DMS 273 treated with DMSO at 0.1 percent for 48 hours (cell line): Measurements from ENCODE around the gene CDCA4.

Experiments used
- DNase-seq: peaks from one replicate; lab custom pipeline; 2025; lab: John Stamatoyannopoulos, UW

The CDCA4 gene

DNA sequence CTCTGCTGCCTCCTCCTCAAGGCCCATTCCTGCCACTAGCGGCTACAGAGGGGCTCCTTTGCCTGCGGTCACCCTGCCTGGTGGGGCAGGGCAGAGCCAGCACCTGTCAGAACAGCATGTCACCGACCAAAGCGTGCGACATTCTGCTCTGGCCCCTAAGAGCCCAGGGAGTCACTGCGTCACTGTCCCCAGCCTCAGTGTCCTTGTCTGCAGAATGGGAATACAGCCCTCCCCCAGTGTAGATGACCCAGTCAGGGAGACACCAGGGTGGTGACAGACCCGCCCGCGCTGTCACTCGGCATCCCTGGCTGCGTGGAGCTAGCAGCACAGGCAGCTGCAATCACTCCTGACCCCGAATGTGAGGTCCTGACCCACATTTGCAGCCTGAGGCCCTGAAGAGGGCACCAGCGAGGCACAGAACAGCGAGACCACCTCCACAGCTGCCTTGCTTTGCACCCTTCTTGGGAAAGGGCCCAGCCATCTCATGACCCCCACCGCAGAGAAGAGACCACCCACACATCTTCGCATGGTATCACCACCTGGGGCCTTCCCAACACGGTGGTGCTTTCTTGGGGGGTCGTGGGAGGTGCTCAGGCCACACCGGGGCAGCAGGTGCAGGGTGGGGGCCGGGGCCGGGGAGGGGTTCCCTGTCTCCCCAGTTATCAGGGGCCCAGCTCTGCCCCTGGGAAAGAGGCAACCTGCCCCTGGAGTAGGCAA, 45.2 kb downstream of the CDCA4 start:
- no peak for DNase-seq

DNA sequence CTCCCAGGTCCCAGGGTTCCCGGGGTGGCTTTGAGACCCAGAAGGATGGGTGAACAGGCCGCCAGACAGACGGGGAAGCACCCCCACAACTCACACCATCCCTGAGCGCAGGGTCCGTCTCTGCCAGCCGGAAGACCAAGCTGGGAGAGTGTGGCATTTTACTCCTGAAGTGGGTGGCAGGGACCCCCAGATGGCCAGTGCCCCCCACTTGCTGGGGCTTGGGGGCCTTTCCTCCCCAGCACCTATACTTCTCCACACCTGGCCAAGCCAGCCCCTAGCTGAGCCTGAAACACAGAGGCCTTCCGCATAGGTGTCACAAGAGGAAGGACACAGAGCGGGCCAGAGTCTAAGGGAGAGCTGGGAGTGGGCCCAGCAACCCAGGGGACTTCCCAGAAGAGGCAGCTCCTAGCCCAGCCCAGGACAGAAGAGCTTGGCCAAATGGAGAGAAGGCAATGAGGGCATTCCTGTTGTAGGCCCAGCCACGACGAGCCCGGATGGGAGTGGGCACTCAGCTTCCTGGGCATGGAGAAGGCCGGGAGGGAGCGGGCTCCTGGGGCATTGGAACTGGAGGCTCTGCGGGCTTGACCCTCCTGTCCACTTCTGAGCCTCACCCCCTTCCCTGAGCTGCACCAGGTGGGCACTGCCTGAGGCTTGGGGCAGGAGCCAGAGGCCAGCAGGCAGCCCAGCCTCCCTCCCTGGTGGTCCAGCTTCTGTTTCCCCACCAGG, 46.1 kb downstream of the CDCA4 start:
- no peak for DNase-seq

DNA sequence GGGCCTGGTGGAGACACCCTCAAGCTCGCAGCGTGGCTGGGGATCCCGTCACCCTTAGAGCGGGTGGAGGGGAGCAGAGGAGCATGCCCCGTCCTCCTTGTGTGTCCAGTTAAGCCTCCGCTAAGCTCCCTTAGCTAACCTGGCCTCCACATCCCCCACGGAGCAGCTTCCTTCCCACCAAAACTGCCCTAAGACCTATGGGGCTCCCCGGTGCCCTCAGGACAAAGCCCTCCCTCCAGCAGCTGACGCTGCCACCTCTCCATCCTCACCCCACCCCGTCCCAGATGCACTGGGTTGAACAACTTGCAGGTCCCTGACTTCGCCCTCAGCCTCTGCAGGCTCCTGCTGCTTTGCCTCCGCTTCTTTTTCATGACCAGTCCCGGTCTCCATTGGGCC, 46.7 kb downstream of the CDCA4 start:
- DNase-seq: no peak

DNA sequence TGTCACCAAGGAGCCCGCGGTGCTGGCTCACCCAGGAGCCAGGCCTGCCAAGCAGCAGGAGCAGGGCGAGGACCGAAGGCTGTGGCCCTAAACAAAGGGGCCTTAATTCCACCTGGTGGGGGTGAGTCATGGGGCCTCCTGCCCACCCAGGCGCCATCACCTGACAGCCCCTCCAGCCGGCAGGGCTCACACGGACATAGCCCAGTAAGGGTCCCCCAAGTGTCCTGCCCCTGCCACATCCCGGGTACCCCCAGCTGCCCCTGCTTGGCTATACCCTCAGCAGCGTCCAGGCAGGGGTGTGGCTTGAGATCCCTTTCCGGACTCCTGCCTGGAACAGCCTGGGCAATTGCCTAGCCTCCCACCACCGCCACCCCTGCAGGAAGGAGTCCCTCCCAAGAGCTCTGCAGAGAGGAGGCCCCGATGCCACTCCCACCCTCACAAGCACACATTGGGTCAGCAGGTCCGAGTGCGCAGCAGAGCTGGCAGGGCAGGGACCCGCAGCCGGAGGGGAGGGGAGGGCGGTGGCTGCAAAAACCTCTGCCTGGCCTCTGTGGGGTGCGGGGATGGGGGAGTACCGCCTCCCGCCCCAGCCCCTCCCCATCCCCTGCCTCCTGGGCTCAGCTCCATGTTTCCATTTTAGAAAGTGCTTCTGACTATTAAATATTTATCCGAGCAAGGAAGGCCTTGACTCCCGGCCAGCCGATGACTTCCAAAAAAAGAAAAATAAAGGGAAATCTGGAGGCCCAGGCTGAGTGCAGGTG, 47.3 kb downstream of the CDCA4 start:
- no peak for DNase-seq

DNA sequence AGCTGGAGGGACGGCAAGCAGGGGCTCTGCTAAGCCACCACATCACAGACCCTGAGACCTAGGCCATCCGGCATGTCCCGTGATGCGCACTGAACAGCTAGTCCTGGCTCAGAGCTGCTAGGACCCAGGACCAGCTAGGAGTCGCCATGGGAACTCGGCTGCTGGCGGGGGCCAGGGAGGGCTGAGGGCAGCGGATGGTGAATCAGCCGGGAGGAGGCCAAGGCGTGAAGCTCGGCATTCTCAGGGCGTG, 47.8 kb downstream of the CDCA4 start:
- no peak for DNase-seq

DNA sequence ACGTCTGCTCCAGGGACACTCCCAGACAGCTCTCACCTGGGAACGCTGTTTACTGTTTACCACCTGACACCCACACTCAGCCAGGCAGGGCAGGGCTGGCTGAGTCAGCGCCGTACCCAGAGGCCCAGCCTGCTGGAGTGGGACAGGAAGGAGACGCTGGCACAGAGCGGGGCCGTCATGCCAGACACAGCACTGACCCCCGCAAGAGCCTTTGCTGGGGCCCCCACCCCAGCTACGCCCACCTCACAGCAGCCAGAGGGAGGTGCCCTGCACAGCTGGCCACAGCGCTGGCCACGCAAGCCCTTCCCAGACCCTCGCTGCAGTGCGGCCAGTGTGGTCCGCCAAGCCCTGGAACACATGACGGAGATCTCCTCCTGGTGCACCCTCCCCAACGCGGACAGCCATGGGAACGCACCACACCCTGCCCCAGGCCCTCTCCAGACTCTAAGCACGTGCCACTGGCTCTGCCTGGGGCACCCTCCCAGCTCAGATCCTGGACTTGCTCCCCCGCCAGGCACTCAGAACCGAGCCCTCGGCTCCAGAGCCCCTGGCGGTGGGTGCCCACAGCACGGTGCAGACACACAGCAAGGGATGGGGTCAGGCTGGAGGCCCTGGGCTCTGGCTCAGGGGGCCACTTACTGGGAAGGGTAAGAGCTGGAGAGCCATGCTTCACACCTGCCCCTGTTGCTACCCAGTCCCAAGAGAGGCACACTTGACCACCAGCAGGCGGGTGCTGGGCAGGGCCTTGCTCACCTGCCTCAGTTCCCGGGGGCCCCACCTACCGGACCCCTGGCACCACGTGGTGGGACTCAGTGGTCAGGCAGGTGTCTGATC, 48.4 kb downstream of the CDCA4 start:
- DNase-seq: no peak

DNA sequence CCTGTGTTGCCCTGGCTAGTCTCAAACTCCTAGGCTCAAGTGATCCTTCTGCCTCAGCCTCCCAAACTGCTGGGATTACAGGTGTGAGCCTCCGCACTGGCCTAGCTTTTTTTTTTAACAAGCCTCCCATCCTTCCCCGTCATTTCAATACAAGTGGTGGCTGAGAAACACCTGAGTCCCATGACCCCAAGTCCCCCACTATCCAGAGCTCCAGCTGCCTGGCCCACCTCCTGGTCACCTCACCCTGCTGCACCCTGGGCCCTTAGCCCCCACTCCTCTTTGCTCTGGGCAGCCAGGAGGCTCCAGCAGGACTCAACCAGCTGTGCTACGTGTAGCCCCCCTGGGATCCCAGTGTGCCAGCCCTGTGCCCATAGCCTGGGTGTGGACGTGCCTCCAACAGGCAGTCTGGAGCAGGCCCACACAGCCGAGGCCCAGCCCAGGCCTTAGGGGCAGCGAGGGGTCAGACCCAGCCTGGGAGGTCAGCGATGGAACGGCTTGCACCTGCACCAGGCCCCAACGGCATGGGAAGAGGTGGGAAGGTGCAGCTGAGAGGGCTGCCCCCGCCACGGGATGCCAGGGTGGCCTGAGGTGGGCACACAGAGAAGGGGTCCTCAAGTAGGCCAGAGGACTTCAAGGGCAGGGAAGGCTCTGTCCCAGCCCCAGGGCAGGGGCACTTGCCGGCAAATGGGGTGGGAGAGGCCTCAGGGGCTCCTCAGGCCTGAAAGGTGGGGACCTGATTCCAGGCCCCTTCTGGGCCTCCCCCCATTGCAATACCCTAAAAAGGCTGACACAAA, 49.2 kb downstream of the CDCA4 start:
- DNase-seq: no peak

DNA sequence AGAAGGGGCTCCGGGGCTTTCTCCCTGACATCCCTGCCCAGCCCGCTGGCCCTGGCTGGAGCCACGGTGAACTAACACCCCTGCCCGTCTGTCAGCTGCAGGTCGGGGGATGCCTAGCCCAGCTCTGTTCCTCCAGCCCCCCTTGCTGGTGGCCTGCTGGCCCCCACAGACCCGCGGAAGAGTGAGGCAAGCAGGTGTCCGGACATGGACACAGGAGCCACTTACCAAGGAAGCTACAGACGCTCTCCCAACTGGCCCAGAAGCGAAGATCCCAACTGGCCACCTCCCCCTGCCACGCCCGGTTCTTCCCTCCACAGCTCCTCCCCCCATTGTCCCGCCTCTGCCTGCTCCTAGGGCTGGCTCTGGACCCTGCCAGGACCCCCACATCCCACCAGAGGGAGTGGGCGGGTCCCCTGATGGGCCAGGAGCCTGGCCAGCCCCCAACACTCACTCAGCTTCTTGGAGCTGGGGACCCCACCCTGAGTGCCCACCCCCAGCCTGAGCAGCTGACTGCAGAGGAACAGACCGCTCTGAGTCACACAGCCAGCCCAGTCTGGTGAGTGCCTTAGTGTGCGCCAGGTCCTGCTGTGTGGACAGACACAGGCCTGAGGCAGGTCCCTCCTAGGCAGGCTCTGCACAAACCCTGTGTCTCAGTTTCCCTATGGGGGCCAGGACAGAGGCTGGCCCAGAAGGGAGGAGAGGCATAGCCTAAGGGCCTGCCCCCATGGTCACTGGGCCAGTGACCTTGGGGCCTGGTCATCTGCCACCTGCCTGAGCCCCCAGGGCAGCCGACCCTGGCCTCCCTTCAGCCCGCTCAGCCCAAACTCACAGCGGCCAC, 50.4 kb downstream of the CDCA4 start:
- no peak for DNase-seq

DNA sequence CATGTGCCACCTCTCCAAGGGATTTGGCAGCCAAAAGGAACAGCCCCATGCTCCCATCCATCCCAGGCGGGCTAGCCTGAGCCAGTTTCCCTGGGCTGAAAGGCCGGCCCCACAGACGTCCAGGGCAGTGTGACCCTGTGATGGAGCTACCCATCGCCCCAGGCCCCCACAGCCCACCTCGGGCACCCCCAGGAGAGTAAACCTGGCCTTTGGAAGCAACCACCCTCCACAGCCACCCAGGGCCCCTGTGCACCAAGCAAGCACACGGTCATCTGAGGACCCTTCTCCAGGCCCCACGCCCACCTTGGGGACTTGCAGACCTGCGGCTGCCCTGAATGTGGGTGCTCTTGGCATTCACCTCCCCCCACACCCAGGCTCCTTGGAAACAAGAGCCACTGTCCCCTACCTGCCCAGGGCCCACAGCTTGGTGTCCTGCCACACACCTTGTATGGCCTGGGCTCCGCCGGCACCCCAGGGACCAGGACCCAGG, 51.1 kb downstream of the CDCA4 start:
- DNase-seq: no peak

DNA sequence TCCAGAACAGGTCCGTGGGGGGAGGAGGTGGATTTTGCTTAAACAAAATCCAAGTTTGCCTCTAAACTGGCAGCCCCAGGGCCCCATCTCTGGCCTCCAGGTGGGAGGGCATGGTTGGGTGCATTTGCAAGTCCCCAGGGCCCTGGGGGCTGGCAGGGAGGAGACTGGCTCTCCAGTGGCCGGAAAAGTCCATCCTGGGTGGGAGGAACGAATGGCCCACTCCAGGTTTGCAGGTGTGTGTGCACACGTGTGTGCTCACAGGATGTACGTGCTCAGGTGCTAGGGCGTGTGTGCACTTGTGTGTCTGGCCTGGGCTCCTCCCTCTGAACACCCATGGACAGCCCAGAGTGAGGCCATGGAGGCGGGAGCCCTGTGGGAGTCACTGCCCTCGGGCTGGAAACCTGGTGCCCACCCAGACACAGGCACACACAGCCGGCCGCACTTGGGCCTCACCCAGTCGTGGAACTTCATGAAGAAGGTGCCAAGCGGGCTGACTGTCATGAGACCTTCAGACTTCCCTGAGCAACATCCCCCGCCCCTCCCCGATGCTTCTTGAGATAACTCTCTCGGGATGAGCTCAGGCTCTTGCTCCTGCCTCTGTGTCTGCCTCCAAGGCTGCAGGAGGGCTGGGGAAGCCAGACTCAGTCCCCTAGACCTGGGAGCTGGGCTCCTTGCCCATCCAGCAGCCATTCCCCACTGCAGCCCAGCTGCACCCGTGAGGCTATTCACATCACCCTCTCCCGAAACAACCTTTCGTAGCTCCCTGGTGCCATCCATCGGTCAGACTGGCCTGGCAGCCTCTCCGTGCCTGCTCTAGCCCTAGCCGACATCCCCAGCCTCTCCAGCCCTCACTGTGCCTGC, 52.1 kb downstream of the CDCA4 start:
- no peak for DNase-seq

DNA sequence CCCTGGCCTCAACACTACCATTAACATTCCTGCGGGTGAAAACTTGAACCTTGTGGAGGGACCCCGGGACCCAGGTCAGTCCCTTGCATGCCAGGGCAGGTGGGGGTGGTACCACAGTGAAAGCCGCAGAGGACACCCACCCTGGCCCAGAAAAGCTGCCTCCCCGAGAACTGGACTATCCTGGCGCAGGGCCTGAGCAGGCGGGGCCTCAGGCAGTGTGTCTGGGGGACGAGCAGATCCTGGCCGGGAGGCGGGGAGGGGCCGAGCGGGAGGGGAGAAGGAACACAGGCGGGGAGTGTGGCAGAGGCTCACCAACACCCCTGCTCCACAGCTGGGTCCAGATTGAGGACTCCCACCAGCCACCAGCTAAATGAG, 52.7 kb downstream of the CDCA4 start:
- no peak for DNase-seq

DNA sequence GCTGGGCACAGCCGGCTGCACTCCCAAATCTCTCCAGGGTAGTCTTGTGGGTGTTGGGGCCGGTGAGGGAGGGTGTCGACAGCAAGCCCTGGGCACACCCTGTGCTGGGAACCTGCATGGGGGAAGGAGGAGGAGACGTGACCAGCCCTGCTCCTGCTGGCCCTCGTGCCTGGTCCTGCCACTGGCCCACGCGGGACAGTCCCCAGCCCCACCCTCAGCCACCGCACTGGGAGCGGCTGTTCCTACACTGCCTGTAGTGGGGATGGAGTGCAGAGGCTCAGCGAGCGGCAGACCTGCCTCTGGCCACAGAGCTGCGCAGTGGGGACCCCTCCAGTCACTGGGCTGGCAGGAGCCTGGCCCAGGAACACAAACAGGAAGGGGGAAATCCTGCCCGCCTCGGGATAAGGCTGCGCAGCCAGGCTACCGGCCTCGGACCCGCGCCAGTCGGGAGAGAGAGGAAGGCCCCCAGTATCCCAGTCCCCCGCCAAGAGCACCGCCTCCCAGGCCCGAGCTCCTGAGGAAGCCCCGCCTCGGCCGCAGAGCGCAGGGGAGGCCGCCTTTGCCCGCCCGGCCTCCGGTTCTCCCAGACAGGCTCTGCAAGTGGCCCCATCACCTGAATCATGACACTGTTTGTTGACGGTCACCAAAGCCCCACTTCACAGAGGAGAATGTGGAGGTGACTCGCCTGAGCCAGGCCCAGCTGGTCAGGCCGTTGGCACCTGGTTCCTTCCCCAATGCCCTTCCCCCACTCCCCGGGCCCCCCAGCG, 53.3 kb downstream of the CDCA4 start:
- DNase-seq: no peak

DNA sequence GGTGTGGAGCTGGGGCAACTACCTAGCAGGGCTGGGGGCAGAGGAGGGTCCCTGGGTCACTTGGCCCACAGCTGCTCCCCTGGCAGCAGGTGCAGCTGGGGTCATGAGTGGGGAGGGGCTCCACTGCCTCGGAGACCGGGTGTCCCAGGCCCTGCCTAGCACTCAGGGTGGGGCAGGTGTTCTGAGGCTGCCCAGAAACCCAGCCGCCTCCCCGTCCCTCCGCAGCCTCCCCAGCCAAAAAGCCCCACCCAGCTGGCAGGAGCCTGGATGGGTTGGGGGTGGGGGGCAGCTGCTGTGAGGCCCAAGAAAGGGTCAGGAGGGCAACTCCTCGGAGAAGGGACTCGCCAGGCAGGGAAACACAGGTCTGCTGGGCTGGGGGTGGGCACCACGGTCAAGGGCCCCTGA, 53.9 kb downstream of the CDCA4 start:
- no peak for DNase-seq

DNA sequence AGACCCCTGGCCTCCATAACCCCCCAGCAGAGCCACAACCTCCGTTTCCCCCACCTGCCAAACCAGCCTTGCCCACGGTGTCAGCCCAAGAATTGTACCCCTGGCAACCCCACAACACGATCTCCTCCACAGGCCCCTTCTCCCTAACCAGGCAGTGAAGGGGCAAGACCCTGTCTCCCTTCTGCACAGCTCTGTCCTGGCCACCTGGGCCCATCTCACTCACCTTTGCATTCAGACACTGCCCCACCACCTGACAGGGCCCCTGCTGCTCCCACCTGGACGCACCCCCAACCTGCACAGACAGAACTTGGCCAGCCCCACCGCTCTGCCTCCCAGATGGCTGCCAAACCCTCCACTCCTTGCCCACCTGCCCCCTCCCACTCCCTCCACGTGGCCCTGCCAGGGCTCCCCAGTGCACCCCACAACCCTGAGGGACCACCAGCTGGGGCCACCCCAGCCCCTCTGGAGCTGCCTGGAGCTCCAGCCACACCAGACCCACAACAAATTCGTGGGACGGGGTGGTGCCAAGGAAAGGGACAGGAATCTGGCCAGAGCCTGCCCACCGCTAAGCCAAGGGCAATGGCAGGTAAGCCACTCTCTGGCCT, 54.5 kb downstream of the CDCA4 start:
- DNase-seq: no peak

DNA sequence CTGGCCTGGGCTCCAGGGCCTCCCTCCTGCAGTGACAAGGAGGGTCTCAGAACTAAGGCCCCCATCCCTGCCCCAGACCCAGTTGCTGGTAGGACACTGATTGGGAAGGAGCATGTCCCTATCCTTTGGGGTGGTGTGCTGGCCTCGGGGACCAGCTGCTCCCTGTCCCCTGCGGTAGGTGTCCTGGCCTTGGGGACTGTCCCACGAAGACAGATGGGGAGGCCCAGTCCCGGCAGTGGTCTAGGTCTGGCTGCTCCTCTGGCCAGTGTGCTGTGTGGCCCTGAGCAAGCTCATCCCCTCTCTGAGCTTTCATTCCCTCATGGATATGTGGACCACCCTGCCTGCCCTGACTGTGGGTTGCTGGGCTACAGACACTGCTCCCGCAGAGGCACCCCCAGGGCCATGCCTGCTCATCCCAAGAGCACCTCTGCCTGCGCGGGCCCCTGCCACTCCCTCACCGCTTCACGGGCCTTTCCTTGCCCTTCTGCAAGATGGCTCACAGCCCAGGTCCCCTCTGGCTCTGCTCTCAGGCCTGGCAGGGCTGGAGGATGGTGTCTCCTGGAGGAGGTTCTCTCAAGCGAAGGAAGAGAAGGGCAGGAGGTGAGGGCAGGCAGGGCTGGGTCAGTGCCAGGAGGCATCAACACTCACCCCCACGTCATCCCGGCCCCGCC, 55.2 kb downstream of the CDCA4 start:
- no peak for DNase-seq

DNA sequence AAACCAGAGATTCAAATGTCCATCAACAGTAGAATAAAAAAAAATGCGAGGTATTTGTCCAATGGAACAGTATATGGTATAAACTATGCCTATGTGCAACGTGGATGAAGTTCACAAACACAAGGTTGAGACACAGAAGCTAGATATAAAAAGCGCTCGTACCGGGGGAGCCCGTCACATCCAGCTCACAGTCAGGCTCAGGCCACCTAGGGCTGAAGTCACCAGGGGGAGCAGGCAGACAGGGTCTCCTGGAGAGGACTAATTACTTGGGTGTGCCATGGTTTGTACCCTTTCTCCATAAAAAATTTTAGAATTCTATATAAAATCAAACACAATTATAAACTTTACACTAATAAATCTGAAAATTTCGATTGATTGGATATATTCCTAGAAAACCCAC, 56.3 kb downstream of the CDCA4 start:
- no peak for DNase-seq
